GM12878 (cell line): ENCODE measurements around the gene SCNN1B. TPM values are rescaled to one million over a fixed set of nuclear protein-coding genes. Genes with fewer than 3 reads are reported as not detected.

Experiments used
- ATAC-seq: fragments of 200-7000 bp; cut with Tn5 transposase; 3 replicates; pipeline ENCODE4 v1.9.1; 2020; ENCODE audit warnings: mild to moderate bottlenecking, moderate library complexity
- BruUV-seq: library from RNA; stranded (reverse); fragments of 400-500 nt; replicated peaks from 2 replicates; lab custom pipeline; 2021; lab: Mats Ljungman, UMichigan
- CTCF ChIA-PET: fragments of 300-600 bp; sonication (Branson Sonifier 250); formaldehyde crosslinking; extraction: SDS; loops from one replicate; lab custom pipeline; 2021; ENCODE audit warnings: inconsistent platforms; lab: Yijun Ruan, JAX
- POLR2A ChIA-PET: fragments of 350-600 bp; formaldehyde crosslinking; extraction: SDS; loops from one replicate; lab custom pipeline; 2021; ENCODE audit warnings: inconsistent platforms; lab: Charles Lee
- RAD21 ChIA-PET: fragments of 300-600 bp; sonication (Branson Sonifier 250); formaldehyde crosslinking; loops from one replicate; lab custom pipeline; 2023; ENCODE audit warnings: antibody characterized with exemption; ENCODE audit not compliant: unreplicated experiment; lab: Charles Lee
- SMC1A ChIA-PET: fragments of 300-600 bp; sonication (Branson Sonifier 250); formaldehyde crosslinking; loops from one replicate; lab custom pipeline; 2023; ENCODE audit not compliant: unreplicated experiment, uncharacterized antibody; lab: Charles Lee
- DNase-seq: peaks from one replicate; pipeline ENCODE4 v3.0.0-alpha.2; 2011; ENCODE audit warnings: low read depth, low spot score
- FAIRE-seq: peaks from 3 replicates; lab custom pipeline; 2011; peaks lifted over from hg19 to GRCh38; lab: Jason Lieb, UNC
- H2AFZ ChIP-seq: 2 replicates; pipeline ENCODE4 v1.6.0; 2011; ENCODE audit warnings: low read depth, low read length, control low read depth; ENCODE audit not compliant: control insufficient read depth
- H3K27ac ChIP-seq: 2 replicates; pipeline ENCODE4 v1.5.1; 2011; ENCODE audit warnings: control low read depth; ENCODE audit not compliant: control insufficient read depth, insufficient read depth
- H3K27me3 ChIP-seq, 2 experiments: replicated peaks in 1 of 2; 2 replicates each; pipeline versions ENCODE4 v1.6.0 to v1.6.1; 2011; ENCODE audit warnings: low read length in 1 of 2; ENCODE audit not compliant: control insufficient read depth in 2 of 2, insufficient read depth in 2 of 2
- H3K36me3 ChIP-seq, 2 experiments: 2 replicates each; pipeline ENCODE4 v1.5.1; 2011; ENCODE audit warnings: low read length in 1 of 2; ENCODE audit not compliant: control insufficient read depth in 2 of 2, insufficient read depth in 2 of 2
- H3K4me1 ChIP-seq: 2 replicates; pipeline ENCODE4 v1.6.1; 2011; ENCODE audit warnings: mild to moderate bottlenecking, low read length, moderate library complexity, mixed read lengths; ENCODE audit not compliant: control insufficient read depth, insufficient read depth
- H3K4me2 ChIP-seq: 2 replicates; pipeline ENCODE4 v1.6.0; 2011; ENCODE audit warnings: control low read depth; ENCODE audit not compliant: control insufficient read depth, insufficient read depth
- H3K4me3 ChIP-seq: fragments of 200-600 bp; sonication (generic); 2 replicates; pipeline ENCODE4 v1.5.1; 2016
- H3K79me2 ChIP-seq: 2 replicates; pipeline ENCODE4 v1.6.0; 2011; ENCODE audit warnings: low read length; ENCODE audit not compliant: control insufficient read depth, insufficient read depth
- H3K9ac ChIP-seq: 2 replicates; pipeline ENCODE4 v1.8.0; 2011; ENCODE audit warnings: low read length, control low read depth, mixed read lengths; ENCODE audit not compliant: control insufficient read depth, insufficient read depth
- H3K9me3 ChIP-seq: replicated peaks from 3 replicates; pipeline ENCODE4 v1.5.1; 2011; ENCODE audit warnings: mild to moderate bottlenecking, low read length; ENCODE audit not compliant: control insufficient read depth, insufficient read depth
- H4K20me1 ChIP-seq: 2 replicates; pipeline ENCODE4 v1.6.0; 2011; ENCODE audit not compliant: control insufficient read depth, insufficient read depth
- FOXM1 ChIP-seq: IDR thresholded peaks from 2 replicates; pipeline ENCODE4 v1.6.1; 2012; ENCODE audit warnings: low read depth, mild to moderate bottlenecking, inconsistent platforms, low read length, moderate library complexity
- HDAC2 ChIP-seq: fragments of 200-600 bp; sonication (generic); IDR thresholded peaks from 2 replicates; pipeline ENCODE4 v1.6.1; 2017
- PAX5 ChIP-seq: IDR thresholded peaks from 2 replicates; pipeline ENCODE4 v1.6.1; 2011; ENCODE audit warnings: low read depth, low read length, borderline replicate concordance
- SMARCA5 ChIP-seq: fragments of 450-650 bp; IDR thresholded peaks from 2 replicates; pipeline ENCODE4 v1.6.1; 2017; ENCODE audit warnings: mild to moderate bottlenecking
- SREBF2 ChIP-seq: IDR thresholded peaks from 2 replicates; pipeline ENCODE4 v1.6.1; 2012; ENCODE audit warnings: mild to moderate bottlenecking, low read length
- SRF ChIP-seq, 2 experiments: IDR thresholded peaks; 2 replicates each; pipeline ENCODE4 v1.6.1; 2011; ENCODE audit warnings: low read depth in 2 of 2, low read length in 2 of 2, mild to moderate bottlenecking in 1 of 2, moderate library complexity in 1 of 2
- ZNF274 ChIP-seq: IDR thresholded peaks from one replicate; pipeline ENCODE4 v1.8.0; 2011; ENCODE audit not compliant: insufficient read length, insufficient read depth
- ZNF384 ChIP-seq: IDR thresholded peaks from 2 replicates; pipeline ENCODE4 v1.6.1; 2012; ENCODE audit warnings: low read depth, mild to moderate bottlenecking, low read length, improper control_type of control experiment, borderline replicate concordance
- WGBS: methylation state at CpG from one replicate; pipeline ENCODE4 v1.1.6; 2016; ENCODE audit warnings: low lambda C conversion rate; ENCODE audit not compliant: insufficient replicate concordance, insufficient coverage; ENCODE audit errors: missing lambda C conversion rate; 5-methylcytosine and 5-hydroxymethylcytosine counted together
- in situ Hi-C: fragments of 300-500 bp; cut with MboI; formaldehyde crosslinking; loops from 9 replicates; pipeline ENCODE4 v1.14.3; 2018; ENCODE audit warnings: mixed read lengths
- intact Hi-C: fragments of 100-400 bp; cut with micrococcal nuclease; formaldehyde crosslinking; loops from one replicate; pipeline ENCODE4 v1.14.2; 2022; ENCODE audit not compliant: unreplicated experiment
- polyA plus RNA-seq, 11 experiments: library from polyadenylated mRNA; depleted of rRNA in 4 of 11; unstranded in 6 of 11; stranded (reverse) in 5 of 11; fragments of >200 nt; fragmentation: Nextera tagmentation in 4 of 11; fragmentation: Illumina TruSeq in 1 of 11; extraction: Ambion mirVana in 4 of 11; extraction: Trizol in 1 of 11; gene quantifications; 1 replicate in 1 of 11; 2 replicates in 10 of 11; pipeline versions ENCODE4 v1.2.1 to v1.2.3, GENCODE V29; 2011 to 2016; ENCODE audit warnings: inconsistent platforms in 2 of 11, missing spikeins in 2 of 11, low read depth in 1 of 11
- total RNA-seq, 4 experiments: library from RNA; depleted of rRNA in 3 of 4; stranded (reverse); fragments of >200 nt in 3 of 4; fragmentation: Illumina TruSeq in 1 of 4; extraction: Trizol in 1 of 4; gene quantifications; 2 replicates each; pipeline versions ENCODE4 v1.2.1 to v1.2.3, GENCODE V29; 2013 to 2021

Gene SCNN1B
- total and polyA plus RNA-seq, 10 of the 15 experiments (the other 5 are each of a cell fraction or from before 2014, with no cell fraction given): 0.28 to 1.5 (median 0.64) TPM

GRCh38 chr16:23279721-23280153, 22.4 kb upstream of the SCNN1B start:
- Histone ChIP-seq H3K79me2 (no peaks in the 10 kb centered on the region), H3K9ac (no peak overlapping the region), H3K27me3 (no peaks in the 10 kb centered on the region), H3K27ac (no peak overlapping the region), H3K9me3 (no peaks in the 10 kb centered on the region), H4K20me1 (no peaks in the 10 kb centered on the region), H3K36me3 (no peaks in the 10 kb centered on the region), H2AFZ (no peak overlapping the region), H3K4me3 (no peak overlapping the region), H3K4me2 (no peak overlapping the region), H3K4me1 (no peaks in the 10 kb centered on the region)
- 51% methylated on average over 9 of the region's 9 CpGs for WGBS
- SMC1A ChIA-PET: interaction anchor here (0.6 to 1.8 kb wide), 6 partner anchors 9 to 155 kb away, joined by 3 to 5 read pairs (median 4); no protein-coding TSS in a partner anchor
- RAD21 ChIA-PET: interaction anchor here (1.2 kb wide), 1 partner anchor 8 kb away, joined by 3 read pairs; no protein-coding TSS in a partner anchor
- FAIRE-seq: no peak
- 0 out of 3 replicates have a peak, but pooled peaks have one; percentile 21 for ATAC-seq
- POLR2A ChIA-PET: no interaction called here
- CTCF ChIA-PET: interaction anchor here (0.6 to 1.5 kb wide), 2 partner anchors 155 to 300 kb away, joined by 3 to 6 read pairs; no protein-coding TSS in a partner anchor
- TF ChIP-seq ZNF384 (no peak), PAX5 (peak; percentile 77)
- DNase-seq: no peak
- intact Hi-C loops (no loop called here), in situ Hi-C loops (no loop called here)
- no TSS peak for BruUV-seq

DNA sequence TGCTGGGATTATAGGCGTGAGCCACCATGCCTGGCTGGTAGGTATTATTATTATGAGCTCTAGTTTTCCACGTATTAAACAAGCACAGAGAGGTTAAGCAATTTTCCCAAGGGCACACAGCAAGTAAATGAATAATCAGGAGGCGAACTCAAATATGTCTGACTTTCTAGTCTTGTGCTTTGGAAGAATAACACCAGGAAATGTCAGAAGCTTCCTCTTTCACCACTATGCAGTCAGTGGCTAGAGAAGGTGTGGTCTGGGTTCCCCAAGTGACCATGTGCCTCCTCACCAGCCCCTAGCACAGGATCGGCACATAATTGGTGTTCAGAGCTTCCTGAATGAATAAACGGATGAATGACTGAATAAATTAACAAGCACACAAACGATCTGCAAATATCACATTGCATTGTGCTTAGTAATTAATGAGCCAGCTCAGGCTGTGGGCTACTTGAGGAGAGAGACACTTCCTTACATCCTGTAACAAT, 21.6 kb upstream of the SCNN1B start:
- no TSS peak for BruUV-seq
- TF ChIP-seq SMARCA5 (0 out of 2 replicates have a peak, but pooled peaks have one; percentile 21), SRF (IDR thresholded peaks at IDR 0.05; ENCODE audit: low read depth in 2 of 2, low read length in 2 of 2) (no peak), ZNF274 (no peak), HDAC2 (no peak), SREBF2 (no peak), FOXM1 (no peak)
- in situ Hi-C loops: no loop called here
- H3K79me2 ChIP-seq: no peaks in the 10 kb centered on the region
- no peak overlapping the region for H3K4me3 ChIP-seq
- no peaks in the 10 kb centered on the region for H3K9me3 ChIP-seq
- no peak overlapping the region for H3K4me2 ChIP-seq
- H3K9ac ChIP-seq: no peak overlapping the region
- POLR2A ChIA-PET: interaction anchor here (0.5 kb wide), 1 partner anchor 161 kb away, joined by 8 read pairs; no protein-coding TSS in a partner anchor
- H4K20me1 ChIP-seq: no peaks in the 10 kb centered on the region
- no peak overlapping the region for H3K27ac ChIP-seq
- DNase-seq (no peak), FAIRE-seq (no peak), ATAC-seq (peak; percentile 50; the same call in 2 of the 3 replicates)
- no peaks in the 10 kb centered on the region for H3K27me3 ChIP-seq
- RAD21 ChIA-PET: no interaction called here
- CTCF ChIA-PET: interaction anchor here (0.5 to 1.5 kb wide), 2 partner anchors 13 to 154 kb away, joined by 3 to 6 read pairs; no protein-coding TSS in a partner anchor
- intact Hi-C loops: no loop called here
- no peak overlapping the region for H2AFZ ChIP-seq
- SMC1A ChIA-PET: interaction anchor here (0.6 to 1.4 kb wide), 4 partner anchors 13 to 97 kb away, joined by 3 to 5 read pairs (median 3); no protein-coding TSS in a partner anchor
- H3K4me1 ChIP-seq: no peaks in the 10 kb centered on the region
- WGBS: 20% methylated on average over 6 of the region's 6 CpGs
- H3K36me3 ChIP-seq: no peaks in the 10 kb centered on the region
